Tibial nerve (tissue), 4 donors: ENCODE data around the gene SHROOM3. TPM values are rescaled to one million over a fixed set of nuclear protein-coding genes. Genes with fewer than 3 reads are reported as not detected.

Experiments
- DNase-seq, 2 donors: peaks; one replicate each; pipeline ENCODE4 v3.0.0-alpha.2; 2019; ENCODE audit warnings: low spot score in 2 of 2
- H3K27ac ChIP-seq, 4 donors: fragments of 200-600 bp; sonication (generic) in 3 of 4; one replicate each; pipeline ENCODE4 v1.5.1; 2017 to 2019; ENCODE audit warnings: mild to moderate bottlenecking in 1 of 4
- H3K27me3 ChIP-seq, 2 donors: fragments of 200-600 bp; sonication (generic) in 1 of 2; one replicate each; pipeline versions ENCODE4 v1.5.1 to v1.6.0; 2017 to 2019
- H3K36me3 ChIP-seq, 3 donors: fragments of 200-600 bp; sonication (generic); one replicate each; pipeline ENCODE4 v1.5.1; 2018 to 2019
- H3K4me1 ChIP-seq, 4 donors: fragments of 200-600 bp; sonication (generic) in 3 of 4; one replicate each; pipeline ENCODE4 v1.5.1; 2017 to 2019
- H3K4me3 ChIP-seq, 4 donors: fragments of 200-600 bp; sonication (generic) in 3 of 4; one replicate each; pipeline ENCODE4 v1.5.1; 2017 to 2019; ENCODE audit warnings: mild to moderate bottlenecking in 1 of 4, moderate library complexity in 1 of 4
- H3K9me3 ChIP-seq, 4 donors: fragments of 200-600 bp; sonication (generic) in 3 of 4; one replicate each; pipeline ENCODE4 v1.5.1; 2017 to 2019
- CTCF ChIP-seq, 5 experiments: fragments of 200-600 bp in 3 of 5; fragments of 450-650 bp in 2 of 5; sonication (generic) in 3 of 5; IDR thresholded peaks; one replicate each; pipeline ENCODE4 v1.5.1; 2016 to 2019; ENCODE audit warnings: antibody characterized with exemption in 5 of 5, mild to moderate bottlenecking in 3 of 5, moderate library complexity in 2 of 5
- EP300 ChIP-seq, 2 donors: sonication (generic); formaldehyde crosslinking; IDR thresholded peaks; one replicate each; pipeline ENCODE4 v1.6.1; 2017; ENCODE audit warnings: antibody characterized with exemption in 2 of 2, mild to moderate bottlenecking in 1 of 2
- POLR2A ChIP-seq, 2 donors: fragments of 450-650 bp; IDR thresholded peaks; one replicate each; pipeline ENCODE4 v1.6.1; 2017; ENCODE audit warnings: antibody characterized with exemption in 2 of 2, mild to moderate bottlenecking in 2 of 2, moderate library complexity in 2 of 2
- WGBS, 2 donors: methylation state at CpG; one replicate each; pipeline ENCODE4 v1.1.5; 2018; 5-methylcytosine and 5-hydroxymethylcytosine counted together
- total RNA-seq, 4 donors: library from RNA; depleted of rRNA; stranded (reverse); fragments of >200 nt; gene quantifications; one replicate each; pipeline ENCODE4 v1.1.0, GENCODE V29; 2016

SHROOM3 gene
- total RNA-seq, 4 donors from 2014 or later: 28.0 to 49.8 (median 37.9) TPM

GRCh38 chr4:76559236-76560071, 124.4 kb downstream of the SHROOM3 start:
- no peak for DNase-seq
- Histone ChIP-seq H3K27me3 (no peaks in the 10 kb centered on the region), H3K4me1 (peaks cover 0 to 21% (median 2%) of the 10 kb centered on the region in 4 donors), H3K36me3 (no peaks in the 10 kb centered on the region), H3K9me3 (no peaks in the 10 kb centered on the region), H3K27ac (no peak overlapping the region), H3K4me3 (no peak overlapping the region)
- 80 to 84% methylated on average over 13 of the region's 13 CpGs for WGBS, 2 donors
- TF ChIP-seq EP300 (IDR thresholded peaks at IDR 0.05) (no peak), CTCF (IDR thresholded peaks at IDR 0.05) (no peak), POLR2A (IDR thresholded peaks at IDR 0.05) (no peak)

GRCh38 chr4:76562161-76562560, 127.1 kb downstream of the SHROOM3 start:
- Histone ChIP-seq H3K27ac (peak overlapping the region in 2 of 4 donors; percentile 29 to 55), H3K4me3 (no peak overlapping the region)
- 13 to 14% methylated on average over 2 of the region's 2 CpGs for WGBS, 2 donors

GRCh38 chr4:76562836-76563453, 127.9 kb downstream of the SHROOM3 start:
- no peak overlapping the region for H3K27ac ChIP-seq

More at GRCh38 chr4:76562161-76562560, 127.1 kb downstream of the SHROOM3 start:
- DNase-seq: no peak
- Histone ChIP-seq H3K27me3 (no peaks in the 10 kb centered on the region), H3K36me3 (no peaks in the 10 kb centered on the region), H3K9me3 (no peaks in the 10 kb centered on the region), H3K4me1 (peaks cover 0 to 21% (median 2%) of the 10 kb centered on the region in 4 donors)
- TF ChIP-seq CTCF (IDR thresholded peaks at IDR 0.05) (no peak), EP300 (IDR thresholded peaks at IDR 0.05) (no peak), POLR2A (IDR thresholded peaks at IDR 0.05) (no peak)

GRCh38 chr4:76563454-76564122, 128.6 kb downstream of the SHROOM3 start:
- Histone ChIP-seq H3K36me3 (no peaks in the 10 kb centered on the region), H3K4me3 (no peak overlapping the region), H3K27me3 (no peaks in the 10 kb centered on the region), H3K27ac (peak overlapping the region in 1 of 4 donors; percentile 47), H3K9me3 (no peaks in the 10 kb centered on the region), H3K4me1 (peaks cover 0 to 21% (median 2%) of the 10 kb centered on the region in 4 donors)
- no peak for DNase-seq
- 83 to 86% methylated on average over 7 of the region's 7 CpGs for WGBS, 2 donors
- TF ChIP-seq CTCF (IDR thresholded peaks at IDR 0.05) (no peak), EP300 (IDR thresholded peaks at IDR 0.05) (no peak), POLR2A (IDR thresholded peaks at IDR 0.05) (no peak)

More at GRCh38 chr4:76562836-76563453, 127.9 kb downstream of the SHROOM3 start:
- no peak overlapping the region for H3K4me3 ChIP-seq
- peaks cover 0 to 21% (median 2%) of the 10 kb centered on the region in 4 donors for H3K4me1 ChIP-seq
- TF ChIP-seq CTCF (IDR thresholded peaks at IDR 0.05) (no peak), EP300 (IDR thresholded peaks at IDR 0.05) (no peak), POLR2A (IDR thresholded peaks at IDR 0.05) (no peak)
- DNase-seq: no peak
- H3K27me3 ChIP-seq: no peaks in the 10 kb centered on the region
- WGBS, 2 donors: 65 to 77% methylated on average over 4 of the region's 4 CpGs
- H3K9me3 ChIP-seq: no peaks in the 10 kb centered on the region
- H3K36me3 ChIP-seq: no peaks in the 10 kb centered on the region
